H1 (cell line): ENCODE results near the gene FASTK. TPM values are rescaled to one million over a fixed set of nuclear protein-coding genes. Genes with fewer than 3 reads are reported as not detected.

Source experiments
- CTCF ChIA-PET: fragments of 300-600 bp; sonication (Branson Sonifier 250); formaldehyde crosslinking; loops from one replicate; lab custom pipeline; 2021; ENCODE audit not compliant: partially characterized antibody; lab: Charles Lee
- POLR2A ChIA-PET: fragments of 300-600 bp; sonication (Branson Sonifier 250); formaldehyde crosslinking; loops from one replicate; lab custom pipeline; 2021; ENCODE audit warnings: inconsistent platforms; ENCODE audit not compliant: partially characterized antibody; lab: Charles Lee
- DNase-seq, 2 experiments: peaks; one replicate each; pipeline versions ENCODE4 v3.0.0 to v3.0.0-alpha.2; 2010 to 2022; ENCODE audit warnings: low spot score in 2 of 2, low read depth in 1 of 2, mixed read lengths in 1 of 2
- FAIRE-seq: peaks from 2 replicates; lab custom pipeline; 2011; peaks lifted over from hg19 to GRCh38; lab: Jason Lieb, UNC
- H2AFZ ChIP-seq: 2 replicates; pipeline ENCODE4 v1.8.1; 2012; ENCODE audit warnings: low read length, inconsistent platforms
- H2AK5ac ChIP-seq: 2 replicates; pipeline ENCODE4 v1.6.1; 2013; ENCODE audit warnings: low read depth, low read length
- H2BK120ac ChIP-seq: replicated peaks from 2 replicates; pipeline ENCODE3; 2013; ENCODE audit warnings: low read depth, low read length, inconsistent platforms
- H2BK12ac ChIP-seq: 2 replicates; pipeline ENCODE4 v1.6.1; 2013; ENCODE audit warnings: low read depth, low read length
- H2BK15ac ChIP-seq: 2 replicates; pipeline ENCODE4 v1.6.1; 2013; ENCODE audit warnings: low read length
- H2BK20ac ChIP-seq: 2 replicates; pipeline ENCODE4 v1.6.1; 2013; ENCODE audit warnings: low read length
- H2BK5ac ChIP-seq: 2 replicates; pipeline ENCODE4 v1.6.1; 2013; ENCODE audit warnings: low read depth, low read length
- H3K14ac ChIP-seq: 2 replicates; pipeline ENCODE4 v1.6.1; 2013; ENCODE audit warnings: inconsistent platforms; ENCODE audit not compliant: insufficient read length
- H3K18ac ChIP-seq: 2 replicates; pipeline ENCODE4 v1.6.1; 2013; ENCODE audit warnings: low read length; ENCODE audit errors: extremely low read depth
- H3K23ac ChIP-seq: 2 replicates; pipeline ENCODE4 v1.6.1; 2013; ENCODE audit warnings: inconsistent platforms; ENCODE audit not compliant: insufficient read length
- H3K23me2 ChIP-seq: 2 replicates; pipeline ENCODE4 v1.6.1; 2013; ENCODE audit warnings: low read depth, low read length
- H3K27ac ChIP-seq: 2 replicates; pipeline ENCODE4 v1.6.1; 2011; ENCODE audit warnings: low read depth, low read length, inconsistent platforms
- H3K27me3 ChIP-seq, 4 experiments: replicated peaks in 1 of 4; 1 replicate in 1 of 4; 2 replicates in 3 of 4; pipeline versions ENCODE4 v1.6.1 to v1.8.1; 2011 to 2013; ENCODE audit warnings: low read length in 3 of 4, mild to moderate bottlenecking in 3 of 4, inconsistent platforms in 2 of 4, mixed read lengths in 2 of 4, moderate library complexity in 1 of 4; ENCODE audit not compliant: control insufficient read depth in 3 of 4, insufficient read depth in 3 of 4; ENCODE audit errors: extremely low read depth in 1 of 4
- H3K36me3 ChIP-seq, 4 experiments: 2 replicates each; pipeline versions ENCODE4 v1.6.1 to v1.8.1; 2011 to 2013; ENCODE audit warnings: mild to moderate bottlenecking in 4 of 4, low read length in 3 of 4, moderate library complexity in 2 of 4, control low read depth in 1 of 4, inconsistent platforms in 1 of 4; ENCODE audit not compliant: insufficient read depth in 4 of 4, control insufficient read depth in 2 of 4
- H3K4ac ChIP-seq: replicated peaks from 2 replicates; pipeline ENCODE3; 2013; ENCODE audit warnings: low read length, low read depth, mixed read lengths, inconsistent platforms; ENCODE audit not compliant: insufficient read length
- H3K4me1 ChIP-seq, 4 experiments: replicated peaks in 1 of 4; 1 replicate in 1 of 4; 2 replicates in 3 of 4; pipeline versions ENCODE4 v1.6.1 to v1.8.1; 2011 to 2013; ENCODE audit warnings: low read length in 3 of 4, inconsistent platforms in 2 of 4, mixed read lengths in 1 of 4; ENCODE audit not compliant: insufficient read depth in 4 of 4, control insufficient read depth in 3 of 4
- H3K4me2 ChIP-seq, 2 experiments: 2 replicates each; pipeline versions ENCODE4 v1.6.1 to v1.8.1; 2011 to 2013; ENCODE audit warnings: low read depth in 2 of 2, low read length in 2 of 2, control low read depth in 1 of 2, inconsistent platforms in 1 of 2, mild to moderate bottlenecking in 1 of 2; ENCODE audit not compliant: insufficient read depth in 1 of 2
- H3K4me3 ChIP-seq, 4 experiments: fragments of 200-600, 300-600 bp in 1 of 4; sonication (generic), shearing (Covaris generic), sonication (Bioruptor Twin) in 1 of 4; 2 replicates each; pipeline versions ENCODE4 v1.5.1 to v1.8.1; 2011 to 2016; ENCODE audit warnings: low read length in 4 of 4, low read depth in 3 of 4, control low read depth in 2 of 4, inconsistent platforms in 2 of 4, mild to moderate bottlenecking in 2 of 4, mixed read lengths in 1 of 4, moderate library complexity in 1 of 4; ENCODE audit not compliant: insufficient read depth in 2 of 4; ENCODE audit errors: extremely low read depth in 1 of 4
- H3K56ac ChIP-seq: replicated peaks from 2 replicates; pipeline ENCODE3; 2013; ENCODE audit warnings: low read depth, mild to moderate bottlenecking, mixed read lengths, low read length, inconsistent platforms; ENCODE audit not compliant: insufficient read length
- H3K79me1 ChIP-seq: 2 replicates; pipeline ENCODE4 v1.6.1; 2013; ENCODE audit warnings: low read depth, low read length, control low read depth
- H3K79me2 ChIP-seq, 2 experiments: 2 replicates each; pipeline versions ENCODE4 v1.6.1 to v1.8.1; 2012 to 2013; ENCODE audit warnings: low read length in 2 of 2, mild to moderate bottlenecking in 2 of 2, inconsistent platforms in 1 of 2; ENCODE audit not compliant: insufficient read depth in 2 of 2, control insufficient read depth in 1 of 2
- H3K9ac ChIP-seq, 4 experiments: replicated peaks in 1 of 4; 1 replicate in 1 of 4; 2 replicates in 3 of 4; pipeline versions ENCODE4 v1.6.1 to v1.8.1; 2011 to 2013; ENCODE audit warnings: low read depth in 3 of 4, low read length in 3 of 4, control low read depth in 2 of 4, mild to moderate bottlenecking in 2 of 4, moderate library complexity in 2 of 4, inconsistent platforms in 1 of 4; ENCODE audit errors: extremely low read depth in 1 of 4
- H3K9me3 ChIP-seq, 2 experiments: 2 replicates each; pipeline versions ENCODE4 v1.6.1 to v1.8.1; 2012 to 2013; ENCODE audit warnings: mild to moderate bottlenecking in 2 of 2, moderate library complexity in 2 of 2, control low read depth in 1 of 2, inconsistent platforms in 1 of 2, low read depth in 1 of 2, low read length in 1 of 2, mixed read lengths in 1 of 2; ENCODE audit not compliant: insufficient read depth in 2 of 2
- H4K20me1 ChIP-seq, 2 experiments: replicated peaks in 1 of 2; 2 replicates each; pipeline versions ENCODE3 to v1.8.1; 2011 to 2013; ENCODE audit warnings: inconsistent platforms in 2 of 2, low read length in 2 of 2, mild to moderate bottlenecking in 1 of 2; ENCODE audit not compliant: insufficient read depth in 2 of 2, control insufficient read depth in 1 of 2
- H4K5ac ChIP-seq: 2 replicates; pipeline ENCODE4 v1.6.1; 2013; ENCODE audit warnings: low read length, low read depth, mixed read lengths, inconsistent platforms; ENCODE audit not compliant: insufficient read length
- H4K8ac ChIP-seq: 2 replicates; pipeline ENCODE4 v1.8.0; 2013; ENCODE audit warnings: mild to moderate bottlenecking, moderate library complexity, low read length, inconsistent platforms; ENCODE audit not compliant: insufficient read depth; ENCODE audit errors: extremely low read depth
- H4K91ac ChIP-seq: replicated peaks from 2 replicates; pipeline ENCODE3; 2013; ENCODE audit warnings: low read length, mixed read lengths, inconsistent platforms; ENCODE audit not compliant: insufficient read length
- POLR2A ChIP-seq, 2 experiments: IDR thresholded peaks; 1 replicate in 1 of 2; 2 replicates in 1 of 2; pipeline ENCODE4 v1.6.1; 2011; ENCODE audit warnings: low read depth in 2 of 2, low read length in 2 of 2, mild to moderate bottlenecking in 2 of 2; ENCODE audit errors: control extremely low read depth in 1 of 2
- WGBS, 2 experiments: shearing (Covaris generic) in 1 of 2; methylation state at CpG; one replicate each; pipeline versions ENCODE4 v1.1.6 to v1.1.7; 2013 to 2015; ENCODE audit warnings: low lambda C conversion rate in 2 of 2, mixed read lengths in 2 of 2, inconsistent platforms in 1 of 2, low coverage in 1 of 2, missing lambda C conversion rate in 1 of 2; ENCODE audit not compliant: insufficient replicate concordance in 2 of 2, insufficient coverage in 1 of 2, insufficient read length in 1 of 2; ENCODE audit errors: extremely low coverage in 1 of 2, missing lambda C conversion rate in 1 of 2; 5-methylcytosine and 5-hydroxymethylcytosine counted together
- polyA plus RNA-seq, 7 experiments: library from polyadenylated mRNA; depleted of rRNA in 3 of 7; stranded (reverse) in 5 of 7; unstranded in 2 of 7; fragments of >200 nt in 5 of 7; fragments of 200-250 nt in 2 of 7; gene quantifications; 1 replicate in 5 of 7; 2 replicates in 1 of 7; 4 replicates in 1 of 7; pipeline versions ENCODE4 v1.2.1 to v1.2.3, GENCODE V29; 2011 to 2013; ENCODE audit warnings: missing spikeins in 2 of 7, mixed read lengths in 2 of 7
- total RNA-seq: library from RNA; stranded (reverse); fragmentation: NEBNext Ultra II Directional; extraction: Animal tissue kit (Norgen Biotek cat#: 25700); gene quantifications from 2 replicates; pipeline ENCODE4 v1.2.1, GENCODE V29; 2021

The FASTK gene
- total and polyA plus RNA-seq, 2 of the 8 experiments (the other 6 are each of a cell fraction or from before 2014, with no cell fraction given), result 39.4 to 84.0 TPM

DNA sequence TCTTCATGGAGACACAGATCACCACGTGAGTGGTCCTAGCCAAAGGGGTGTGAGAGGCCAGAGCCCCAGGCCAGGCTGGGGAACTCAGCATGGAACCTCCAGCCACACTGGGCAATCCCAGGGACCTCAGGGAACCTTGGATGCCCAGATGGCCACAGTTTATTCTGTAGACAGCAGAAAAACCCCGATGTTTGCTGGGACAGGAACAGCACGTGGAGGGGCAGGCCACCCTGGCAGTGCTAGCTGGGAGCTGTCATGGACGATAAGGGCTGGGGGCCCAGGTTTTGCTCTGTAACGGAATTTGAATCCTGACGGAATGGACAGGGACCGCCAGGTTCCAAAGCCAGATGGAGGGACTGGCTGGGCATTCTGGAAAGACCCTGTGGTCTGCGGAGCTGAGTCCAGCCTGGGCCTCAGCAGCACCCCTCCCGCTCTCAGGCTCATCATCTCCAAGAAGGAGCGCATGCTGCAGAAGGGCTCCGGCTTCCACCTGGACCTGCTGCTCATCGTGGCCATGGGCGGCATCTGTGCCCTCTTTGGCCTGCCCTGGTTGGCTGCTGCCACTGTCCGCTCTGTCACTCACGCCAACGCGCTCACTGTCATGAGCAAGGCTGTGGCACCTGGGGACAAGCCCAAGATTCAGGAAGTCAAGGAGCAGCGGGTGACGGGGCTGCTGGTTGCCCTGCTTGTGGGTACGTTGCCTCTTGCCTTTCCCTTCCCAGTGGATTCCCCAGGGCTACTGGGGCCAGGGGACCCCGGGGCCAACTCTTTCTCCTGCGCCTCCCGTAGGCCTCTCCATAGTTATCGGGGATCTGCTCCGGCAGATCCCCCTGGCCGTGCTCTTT is 5.6 kb downstream of the FASTK start:
- FAIRE-seq (no peak), DNase-seq (no peak)
- no peak overlapping the region for H3K18ac ChIP-seq
- no peak overlapping the region for H3K27ac ChIP-seq
- H4K91ac ChIP-seq, result no peak overlapping the region
- no peak overlapping the region for H2BK5ac ChIP-seq
- H3K4me2 ChIP-seq, result no peak overlapping the region
- H3K4ac ChIP-seq, result no peak overlapping the region
- H3K36me3 ChIP-seq, result peaks cover 19 to 49% (median 42%) of the 10 kb centered on the region in 4 experiments
- H3K79me1 ChIP-seq, result peaks cover 5% of the 10 kb centered on the region
- no peak overlapping the region for H3K9ac ChIP-seq
- H3K56ac ChIP-seq, result no peak overlapping the region
- no peak overlapping the region for H3K14ac ChIP-seq
- peaks cover 18 to 27% of the 10 kb centered on the region in 2 experiments for H4K20me1 ChIP-seq
- H3K4me3 ChIP-seq, result no peak overlapping the region
- peaks cover 0 to 5% of the 10 kb centered on the region in 2 experiments; a peak in 1 of 4 replicates for H3K79me2 ChIP-seq
- CTCF ChIA-PET, result interaction anchor here (0.8 to 6.0 kb wide), 7 partner anchors 11 to 57 kb away, joined by 3 to 81 read pairs (median 4); no protein-coding TSS in a partner anchor
- no peak overlapping the region for H2BK12ac ChIP-seq
- no peak overlapping the region for H2BK15ac ChIP-seq
- H4K8ac ChIP-seq, result no peak overlapping the region
- H3K9me3 ChIP-seq, result no peaks in the 10 kb centered on the region
- peaks cover 3% of the 10 kb centered on the region for H3K23me2 ChIP-seq
- H2AK5ac ChIP-seq, result no peak overlapping the region
- H2BK20ac ChIP-seq, result no peak overlapping the region
- no peak overlapping the region for H2BK120ac ChIP-seq
- POLR2A ChIA-PET, result interaction anchor here (0.6 to 4.9 kb wide), 4 partner anchors 9 to 130 kb away, joined by 3 to 77 read pairs (median 18); no protein-coding TSS in a partner anchor
- peaks cover 0 to 20% (median 15%) of the 10 kb centered on the region in 4 experiments; a peak in 6 of 7 replicates for H3K4me1 ChIP-seq
- H3K27me3 ChIP-seq, result no peaks in the 10 kb centered on the region
- 92% methylated on average over 25 of the region's 26 CpGs; no CpG with 5 or more reads in 1 of the 2 experiments for WGBS, 2 experiments
- no peak overlapping the region for H4K5ac ChIP-seq
- no peak overlapping the region for H3K23ac ChIP-seq
- no peak overlapping the region for H2AFZ ChIP-seq
- 0 out of 3 replicates have a peak, but pooled peaks of 1 of the 2 experiments have one; percentile 16 for TF ChIP-seq POLR2A (IDR thresholded peaks at IDR 0.05; ENCODE audit: control extremely low read depth in 1 of 2, low read depth in 2 of 2, low read length in 2 of 2)
